Prostate gland (tissue), 2 donors: ENCODE results near the gene MTMR11.

Experiments used
- POLR2A ChIP-seq: fragments of 450-650 bp; IDR thresholded peaks from one replicate; pipeline ENCODE4 v1.6.1; 2016; ENCODE audit warnings: antibody characterized with exemption, mild to moderate bottlenecking
- POLR2AphosphoS5 ChIP-seq: sonication (generic); formaldehyde crosslinking; IDR thresholded peaks from one replicate; pipeline ENCODE4 v1.6.1; 2017; ENCODE audit warnings: antibody characterized with exemption
- TF ChIP-seq, protein P1 (sequence below), 4 experiments: fragments of 200-600 bp in 2 of 4; fragments of 450-650 bp in 2 of 4; sonication (generic) in 2 of 4; IDR thresholded peaks; 1 replicate in 3 of 4; 2 replicates in 1 of 4; pipeline ENCODE4 v1.5.1; 2016 to 2019; ENCODE audit warnings: antibody characterized with exemption in 4 of 4, mild to moderate bottlenecking in 2 of 4, moderate library complexity in 2 of 4

DNA sequence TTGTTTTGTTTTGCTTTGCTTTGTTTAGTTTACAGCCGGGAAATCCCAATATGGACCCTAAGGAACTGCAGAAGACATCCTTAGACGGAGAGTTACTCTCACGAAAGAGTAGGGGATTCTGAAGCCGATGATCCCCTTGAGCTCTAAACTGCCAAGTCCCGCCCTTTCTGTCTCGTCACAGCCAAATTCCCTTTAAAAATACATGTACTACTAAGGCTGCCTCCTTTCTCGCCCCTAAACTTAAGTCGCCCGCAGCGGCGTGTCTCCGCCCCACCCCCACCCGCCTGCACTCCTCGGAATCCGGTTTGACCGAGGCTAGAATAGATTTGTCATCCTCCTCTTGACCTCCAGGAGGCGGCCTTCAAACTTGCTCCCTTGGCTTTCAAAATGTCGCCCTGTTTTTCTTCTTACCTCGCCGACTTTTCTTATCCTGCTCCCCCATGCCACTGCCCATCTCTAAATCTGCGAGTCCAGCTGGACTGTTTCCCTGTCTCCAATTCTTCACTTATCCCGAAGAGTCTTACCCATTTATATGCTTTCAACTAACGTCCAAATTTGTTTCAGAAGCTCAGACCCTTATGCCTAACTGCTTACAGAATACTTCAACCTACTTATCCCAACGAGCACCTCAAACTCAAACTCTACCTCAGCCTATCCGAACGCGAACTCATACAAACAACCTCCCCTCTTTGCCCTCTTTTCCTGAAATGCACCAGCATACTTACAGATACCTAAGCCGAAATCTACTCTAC lies 48.3 kb downstream of the MTMR11 start:
- TF ChIP-seq, protein P1, sequence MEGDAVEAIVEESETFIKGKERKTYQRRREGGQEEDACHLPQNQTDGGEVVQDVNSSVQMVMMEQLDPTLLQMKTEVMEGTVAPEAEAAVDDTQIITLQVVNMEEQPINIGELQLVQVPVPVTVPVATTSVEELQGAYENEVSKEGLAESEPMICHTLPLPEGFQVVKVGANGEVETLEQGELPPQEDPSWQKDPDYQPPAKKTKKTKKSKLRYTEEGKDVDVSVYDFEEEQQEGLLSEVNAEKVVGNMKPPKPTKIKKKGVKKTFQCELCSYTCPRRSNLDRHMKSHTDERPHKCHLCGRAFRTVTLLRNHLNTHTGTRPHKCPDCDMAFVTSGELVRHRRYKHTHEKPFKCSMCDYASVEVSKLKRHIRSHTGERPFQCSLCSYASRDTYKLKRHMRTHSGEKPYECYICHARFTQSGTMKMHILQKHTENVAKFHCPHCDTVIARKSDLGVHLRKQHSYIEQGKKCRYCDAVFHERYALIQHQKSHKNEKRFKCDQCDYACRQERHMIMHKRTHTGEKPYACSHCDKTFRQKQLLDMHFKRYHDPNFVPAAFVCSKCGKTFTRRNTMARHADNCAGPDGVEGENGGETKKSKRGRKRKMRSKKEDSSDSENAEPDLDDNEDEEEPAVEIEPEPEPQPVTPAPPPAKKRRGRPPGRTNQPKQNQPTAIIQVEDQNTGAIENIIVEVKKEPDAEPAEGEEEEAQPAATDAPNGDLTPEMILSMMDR (IDR thresholded peaks at IDR 0.05), result peak; percentile 32 to 74 (median 64)
- TF ChIP-seq POLR2A (peak; percentile 75), POLR2AphosphoS5 (no peak)
